ENCODE results near the gene TOX3. TPM values are rescaled to one million over a fixed set of nuclear protein-coding genes. Genes with fewer than 3 reads are reported as not detected.

The TOX3 gene
- total and polyA plus RNA-seq, 2 of the 13 experiments (the other 11 are each of a cell fraction or from before 2014, with no cell fraction given) = 14.5 to 98.6 TPM

DNA sequence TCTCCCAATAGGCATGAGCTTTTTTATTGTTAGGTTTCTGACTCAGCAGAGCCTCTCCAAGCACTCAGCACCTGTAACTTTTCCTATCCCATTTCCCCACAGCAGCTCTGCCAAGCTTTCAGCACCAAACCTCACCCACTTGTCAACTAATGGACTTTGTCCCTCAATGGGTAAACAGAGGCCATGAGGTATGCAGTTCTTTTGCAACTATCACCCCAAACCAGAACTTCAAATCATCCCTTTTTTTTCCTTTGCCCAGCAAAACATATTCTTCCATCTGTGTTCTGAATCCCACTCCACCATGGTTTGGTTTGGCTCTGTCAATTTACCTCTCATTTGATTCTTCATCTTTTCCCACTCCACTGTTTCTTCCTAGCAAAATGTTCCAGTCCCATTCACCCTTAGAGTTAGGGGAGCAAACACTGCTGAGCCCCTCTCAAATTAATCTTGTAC, 58.1 kb downstream of the TOX3 start:
- Histone ChIP-seq H3K4me1 (ENCODE audit: insufficient read depth, low read length) (peaks cover 78% of the 10 kb centered on the region), H2AFZ (ENCODE audit: low read length) (no peak overlapping the region), H3K36me3 (replicated peaks in 1 of 2; ENCODE audit: control insufficient read depth in 1 of 2, insufficient read depth in 2 of 2, low read length in 2 of 2) (peaks cover 2 to 15% of the 10 kb centered on the region in 2 experiments; a peak in 4 of 5 replicates), H3K4me2 (ENCODE audit: low read depth, low read length) (peak overlapping the region; percentile 57), H3K9ac (ENCODE audit: insufficient read depth, low read depth, low read length) (peak overlapping the region; percentile 40; the same call in 1 of the 2 replicates), H3K9me3 (ENCODE audit: low read length) (no peaks in the 10 kb centered on the region), H3K4me3 (replicated peaks in 1 of 3; ENCODE audit: insufficient read depth in 1 of 3, low read depth in 2 of 3, low read length in 3 of 3) (no peak overlapping the region; a peak in 1 of 6 replicates), H4K20me1 (ENCODE audit: insufficient read depth, low read length) (no peaks in the 10 kb centered on the region), H3K27ac (ENCODE audit: extremely low read length, insufficient read depth, low read length) (peak overlapping the region; percentile 78), H3K27me3 (ENCODE audit: control insufficient read depth in 1 of 2, insufficient read depth in 2 of 2, low read length in 2 of 2) (no peaks in the 10 kb centered on the region), H3K79me2 (ENCODE audit: insufficient read depth, low read length) (peaks cover 83% of the 10 kb centered on the region)
- intact Hi-C loops (cut with micrococcal nuclease; ENCODE audit: unreplicated experiment) = no loop called here
- peak; percentile 77 for ATAC-seq
- CTCF ChIA-PET (ENCODE audit: low intra/inter-chr PET ratio, low total read pairs) = no interaction called here
- POLR2A ChIA-PET = interaction anchor here (0.8 to 7.2 kb wide), 19 partner anchors 8 to 297 kb away, joined by 3 to 65 read pairs (median 4); partner anchors contain the start of gene TOX3
- BruUV-seq (replicated peaks) = no TSS peak
- peak; percentile 98 for DNase-seq (ENCODE audit: low spot score)
- in situ Hi-C loops (cut with HindIII; ENCODE audit: extremely low pct_ligation_motif_present, low pct_unique_long_range_greater_than_20kb) = no loop called here
- peak; percentile 80 for FAIRE-seq
- TF ChIP-seq TBL1XR1 (IDR thresholded peaks at IDR 0.05; ENCODE audit: borderline replicate concordance, low read length, partially characterized antibody) (no peak), ZNF772 (CRISPR knock-in tag; IDR thresholded peaks at IDR 0.05) (peak; percentile 89), SOX6 (IDR thresholded peaks at IDR 0.05) (no peak), SOX6 (CRISPR knock-in tag; IDR thresholded peaks at IDR 0.05) (peak; percentile 92), FIP1L1 (IDR thresholded peaks at IDR 0.05; ENCODE audit: borderline replicate concordance, insufficient read depth, low read depth, low read length) (no peak), ZBTB40 (IDR thresholded peaks at IDR 0.05) (no peak), ZBTB40 (CRISPR knock-in tag; IDR thresholded peaks at IDR 0.05) (peak; percentile 45; the same call in 1 of the 2 replicates), GATA4 (IDR thresholded peaks at IDR 0.05; ENCODE audit: borderline replicate concordance, low read depth) (peak; percentile 38; the same call in 1 of the 2 replicates), HNF4A (CRISPR knock-in tag; IDR thresholded peaks at IDR 0.05) (peak; percentile 99), ZFP1 (CRISPR knock-in tag; IDR thresholded peaks at IDR 0.05) (peak; percentile 77; the same call in 1 of the 2 replicates), HNF1B (CRISPR knock-in tag; IDR thresholded peaks at IDR 0.05) (peak; percentile 84), ZNF367 (CRISPR knock-in tag; IDR thresholded peaks at IDR 0.05; ENCODE audit: borderline replicate concordance) (no peak), IRX3 (CRISPR knock-in tag; IDR thresholded peaks at IDR 0.05; ENCODE audit: borderline replicate concordance, low read depth) (no peak)
- TF ChIP-seq, protein P1, sequence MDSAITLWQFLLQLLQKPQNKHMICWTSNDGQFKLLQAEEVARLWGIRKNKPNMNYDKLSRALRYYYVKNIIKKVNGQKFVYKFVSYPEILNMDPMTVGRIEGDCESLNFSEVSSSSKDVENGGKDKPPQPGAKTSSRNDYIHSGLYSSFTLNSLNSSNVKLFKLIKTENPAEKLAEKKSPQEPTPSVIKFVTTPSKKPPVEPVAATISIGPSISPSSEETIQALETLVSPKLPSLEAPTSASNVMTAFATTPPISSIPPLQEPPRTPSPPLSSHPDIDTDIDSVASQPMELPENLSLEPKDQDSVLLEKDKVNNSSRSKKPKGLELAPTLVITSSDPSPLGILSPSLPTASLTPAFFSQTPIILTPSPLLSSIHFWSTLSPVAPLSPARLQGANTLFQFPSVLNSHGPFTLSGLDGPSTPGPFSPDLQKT (CRISPR knock-in tag; IDR thresholded peaks at IDR 0.05; ENCODE audit: borderline replicate concordance) = no peak
